GM18873 (cell line): ENCODE measurements around the gene NUP50.
"Not testable (repeated sequence)": the region's sequence is repeated elsewhere in the genome, so short reads cannot be mapped to it uniquely, and the experiment has no call there.

ENCODE experiments used
- ATAC-seq: cut with Tn5 transposase; IDR thresholded peaks from one replicate; pipeline ENCODE4 v1.9.1; 2021; ENCODE audit warnings: mild to moderate bottlenecking, moderate library complexity, moderate number of reproducible peaks; ENCODE audit not compliant: unreplicated experiment, low FRiP score

The NUP50 gene

DNA sequence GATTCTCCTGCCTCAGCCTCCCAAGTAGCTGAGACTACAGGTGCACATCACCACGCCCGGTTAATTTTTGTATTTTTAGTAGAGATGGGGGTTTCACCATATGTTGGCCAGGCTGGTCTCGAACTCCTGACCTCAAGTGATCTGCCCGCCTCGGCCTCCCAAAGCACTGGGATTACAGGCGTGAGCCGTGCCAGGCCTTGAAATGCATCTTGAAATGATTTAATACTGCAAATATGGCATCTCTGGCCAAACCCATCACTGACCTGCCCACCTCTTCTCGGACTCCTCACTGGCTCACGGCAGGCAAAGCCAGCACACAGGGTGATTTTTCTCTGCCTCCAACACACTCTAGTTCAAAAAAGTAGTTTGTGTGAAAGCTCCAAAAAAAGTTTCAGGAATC, 28.0 kb downstream of the NUP50 start:
- not testable (repeated sequence) for ATAC-seq

DNA sequence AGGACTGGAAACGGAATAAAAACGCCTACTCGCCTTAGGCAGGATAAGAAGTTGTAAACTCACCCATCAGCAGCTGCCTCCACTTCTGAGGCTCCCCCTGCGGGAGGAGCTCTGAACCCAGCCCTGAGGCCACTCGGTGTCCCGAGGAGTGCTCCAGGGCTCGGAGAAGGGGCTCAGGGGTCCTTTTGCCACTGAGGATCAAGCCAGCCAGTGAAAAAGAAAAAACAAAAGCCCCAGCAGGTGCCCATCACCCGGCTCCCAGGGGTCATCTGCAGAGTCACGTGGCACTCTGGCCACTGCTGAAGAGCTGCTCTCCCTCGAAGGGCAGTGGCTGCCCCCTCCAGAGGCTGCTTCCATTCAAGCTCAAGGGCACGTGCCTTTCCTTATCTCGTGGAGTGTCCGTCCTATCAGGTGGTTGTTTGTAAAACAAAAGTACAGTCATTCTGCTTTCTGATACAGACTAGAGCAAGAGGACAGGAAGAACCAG, 29.0 kb downstream of the NUP50 start:
- no peak for ATAC-seq

DNA sequence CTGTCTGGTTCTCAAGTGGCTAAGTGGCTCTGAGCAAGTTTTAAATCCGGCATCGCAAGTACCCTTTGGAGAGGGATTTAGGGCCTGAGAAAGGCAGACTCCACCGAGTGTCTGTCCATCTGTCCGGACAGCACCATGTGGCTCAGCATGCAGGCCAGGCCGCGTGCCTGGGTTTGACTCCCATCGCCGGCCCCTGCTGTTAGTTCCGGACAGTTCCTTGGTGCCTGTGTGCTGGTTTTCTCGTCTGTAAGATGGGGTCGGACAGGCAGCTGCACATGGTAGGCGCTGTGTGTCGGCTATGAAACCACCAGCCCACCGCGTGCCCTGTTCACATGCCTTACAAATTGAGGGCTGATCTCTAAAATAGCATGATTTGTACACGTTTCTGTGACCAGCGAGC, 31.0 kb downstream of the NUP50 start:
- no peak for ATAC-seq

DNA sequence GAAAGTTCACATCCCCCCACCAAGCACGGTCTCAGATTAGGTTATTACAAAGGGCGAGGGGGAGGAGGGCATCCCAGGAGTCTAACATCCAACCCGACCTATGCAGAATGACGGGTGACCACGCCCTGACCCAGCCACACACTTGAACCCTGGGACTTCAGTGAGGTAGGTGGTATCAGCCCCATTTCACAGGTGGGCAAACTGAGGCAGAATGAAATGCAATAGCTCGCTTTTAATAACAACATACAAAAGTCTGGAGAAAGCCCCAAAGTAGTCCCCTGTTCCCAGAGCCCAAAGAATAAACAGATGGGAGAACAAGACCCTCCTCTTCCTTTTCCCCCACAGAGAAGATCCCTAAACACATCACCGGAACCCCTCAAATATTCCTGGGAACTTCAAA, 31.9 kb downstream of the NUP50 start:
- no peak for ATAC-seq

DNA sequence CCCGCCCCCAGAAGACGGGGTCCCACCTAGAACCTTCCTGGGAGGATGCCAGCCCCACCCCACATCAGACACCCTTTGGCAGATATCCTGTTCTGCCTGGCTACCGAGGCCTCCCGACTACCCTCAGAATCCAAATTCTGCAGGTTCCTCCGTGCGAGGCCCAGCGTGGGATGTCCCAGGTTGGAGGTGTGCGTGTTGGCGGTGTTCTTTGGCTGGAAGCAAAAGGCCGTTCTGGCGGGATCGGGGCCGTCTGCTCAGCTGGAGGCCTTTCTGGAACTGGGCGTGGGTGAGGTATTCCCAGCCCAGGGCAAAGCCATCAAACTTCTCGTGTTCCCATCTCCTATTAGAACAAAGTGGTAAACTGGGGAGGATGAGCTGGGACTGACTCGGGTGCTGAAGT, 32.6 kb downstream of the NUP50 start:
- ATAC-seq = no peak

DNA sequence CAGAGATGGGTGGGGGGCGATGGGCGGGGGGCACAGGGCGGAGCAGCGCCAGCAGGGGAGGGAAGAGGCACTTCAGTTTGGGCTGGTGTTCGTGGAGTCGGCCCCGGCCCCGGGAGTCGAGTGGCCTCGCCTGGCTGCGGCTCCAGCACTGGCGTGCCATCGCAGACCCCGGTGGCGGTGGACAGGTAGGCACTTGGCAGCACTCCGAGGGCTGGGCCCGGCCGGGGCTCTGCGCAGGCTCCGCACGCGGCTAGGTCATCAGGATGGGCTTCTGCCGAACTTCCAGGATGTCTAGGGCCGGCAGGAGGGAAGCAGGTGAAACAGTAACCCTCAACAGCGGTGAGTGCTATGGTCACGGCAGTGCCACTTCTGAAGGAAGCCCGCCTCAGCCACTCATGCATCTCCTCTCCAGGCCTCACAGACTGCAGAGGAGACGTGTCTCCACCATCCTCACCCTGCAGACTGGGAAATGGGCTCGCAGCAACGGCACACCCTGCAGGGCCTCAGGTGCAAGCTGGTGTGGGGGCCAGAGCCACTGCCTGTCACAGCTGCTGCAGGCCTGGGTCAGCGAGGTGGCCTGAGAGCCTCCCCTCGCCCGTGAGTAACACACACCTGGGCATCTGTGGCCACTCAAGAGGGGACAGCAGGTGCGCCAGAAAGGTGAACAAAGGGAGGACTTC, 33.3 kb downstream of the NUP50 start:
- no peak for ATAC-seq

DNA sequence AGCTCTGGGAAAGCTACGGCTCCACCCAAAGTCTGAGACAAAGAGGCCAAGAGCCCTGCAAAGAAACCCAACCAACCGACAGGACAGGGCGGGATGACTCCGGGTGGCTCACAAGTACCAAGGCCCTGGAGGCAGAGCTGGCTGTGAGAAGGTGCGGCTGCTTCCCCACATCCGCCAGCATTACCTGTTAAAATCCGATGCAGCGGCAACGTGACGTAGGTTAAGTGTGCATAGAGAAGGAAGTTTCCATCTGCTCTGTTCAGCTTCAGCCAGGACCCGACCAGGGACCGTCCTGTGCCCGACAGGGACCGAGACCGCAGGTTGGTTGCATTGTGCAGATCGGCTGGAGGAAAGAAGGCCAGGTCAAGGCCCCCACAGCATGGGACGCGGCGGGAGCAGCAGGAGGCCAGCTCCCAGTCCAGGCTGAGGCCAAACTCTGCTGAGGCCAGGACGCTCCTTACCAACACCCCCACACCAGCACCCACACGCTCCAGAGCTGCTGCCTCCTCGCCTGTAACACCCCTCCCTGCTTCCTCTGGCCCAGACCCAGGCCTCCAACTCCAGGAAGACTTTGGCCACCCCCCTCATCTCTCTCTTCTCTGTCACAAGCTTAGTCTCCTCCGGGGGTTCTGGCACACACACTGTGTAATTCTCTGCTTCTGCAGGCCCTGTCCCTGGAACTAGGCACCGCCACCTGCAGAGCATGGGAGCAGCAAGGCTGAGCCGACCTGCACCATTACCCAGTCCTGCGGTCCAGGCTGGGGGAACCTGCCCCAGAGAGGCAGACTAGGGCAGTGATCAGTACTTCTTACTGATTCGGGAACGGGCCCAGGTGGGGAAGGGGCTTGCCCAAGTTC, 34.1 kb downstream of the NUP50 start:
- ATAC-seq = no peak

DNA sequence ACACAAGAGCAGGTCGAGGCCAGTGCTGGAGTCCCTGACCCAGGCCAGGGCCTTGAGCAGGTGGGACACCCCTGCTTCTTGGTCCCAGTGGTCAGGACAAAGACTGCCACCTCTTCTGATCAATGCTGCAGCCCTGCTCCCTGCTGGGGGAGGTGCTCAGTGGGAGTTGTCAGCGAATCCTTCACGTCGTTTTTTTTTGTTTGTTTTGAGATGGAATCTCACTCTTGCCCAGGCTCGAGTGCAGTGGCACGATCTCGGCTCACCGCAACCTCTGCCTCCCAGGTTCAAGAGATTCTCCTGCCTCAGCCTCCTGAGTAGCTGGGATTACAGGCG, 34.7 kb downstream of the NUP50 start:
- ATAC-seq = no peak

DNA sequence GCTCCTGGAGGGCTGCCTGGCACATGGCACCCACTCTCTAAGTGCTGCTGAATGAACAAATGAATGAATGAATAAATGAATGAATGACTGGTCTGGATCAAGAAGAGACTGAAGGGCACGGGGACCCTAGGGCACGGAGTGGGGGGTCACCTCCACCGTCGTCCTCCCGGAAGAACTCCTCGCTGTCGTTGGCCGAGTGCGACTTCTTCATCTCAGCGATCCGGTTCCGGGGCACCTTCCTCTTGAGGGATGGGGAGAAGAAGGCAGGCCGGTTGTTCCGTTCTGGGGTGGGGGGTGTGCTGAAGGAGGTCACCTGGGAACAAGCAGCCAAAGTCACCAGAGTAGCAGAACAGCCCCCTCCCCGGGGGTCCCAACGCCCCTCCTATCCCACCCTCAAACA, 36.0 kb downstream of the NUP50 start:
- no peak for ATAC-seq

DNA sequence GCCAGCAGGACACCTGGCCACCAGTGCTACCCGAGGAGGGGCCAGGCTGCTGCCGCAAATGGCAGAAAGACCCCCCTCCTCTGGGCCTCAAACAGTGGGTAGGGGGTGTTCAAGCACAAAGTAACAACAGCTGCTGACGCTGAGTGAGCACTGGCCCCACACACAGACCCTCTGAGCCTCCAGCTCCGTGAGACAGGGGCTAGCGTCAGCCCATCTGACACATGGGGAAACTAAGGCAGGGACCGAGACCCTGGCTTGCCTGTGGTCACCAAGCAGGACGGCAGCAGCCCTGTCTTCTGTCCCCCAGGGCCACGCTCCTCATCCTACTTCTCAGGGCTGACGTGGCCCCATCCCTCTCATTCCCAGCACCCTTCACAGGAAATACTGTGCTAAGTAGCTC, 36.5 kb downstream of the NUP50 start:
- ATAC-seq = no peak

DNA sequence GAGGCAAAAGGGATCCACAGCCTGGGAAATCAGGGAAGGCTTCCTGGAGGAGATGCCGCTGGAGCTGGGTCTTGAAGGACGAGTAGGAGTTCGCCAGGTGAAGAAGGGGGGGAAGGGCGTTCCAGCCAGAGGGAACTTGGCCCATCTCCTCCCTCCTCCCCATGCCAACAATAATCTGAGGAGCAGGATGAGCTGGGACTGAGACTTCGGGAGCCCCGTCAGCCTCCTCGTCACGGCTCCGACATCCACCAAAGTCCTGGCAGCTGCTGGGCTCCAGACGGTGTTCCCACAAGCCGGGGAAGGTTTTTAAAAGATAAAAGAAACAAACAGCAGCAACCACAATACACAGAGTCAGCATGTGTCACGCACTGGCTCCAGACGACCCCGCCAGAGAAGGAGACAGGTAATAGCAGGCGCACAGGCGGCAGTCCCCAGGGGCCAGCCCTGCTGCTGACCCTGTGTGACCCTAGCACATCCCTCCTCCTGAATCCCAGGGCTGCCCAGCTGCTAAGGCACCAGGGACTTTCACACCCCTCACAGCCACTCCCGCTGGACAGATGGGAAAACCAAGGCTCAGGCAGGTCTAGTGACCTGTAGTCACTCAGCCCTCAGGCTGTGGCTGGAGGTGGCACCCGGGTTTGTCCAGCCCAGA, 37.3 kb downstream of the NUP50 start:
- no peak for ATAC-seq

DNA sequence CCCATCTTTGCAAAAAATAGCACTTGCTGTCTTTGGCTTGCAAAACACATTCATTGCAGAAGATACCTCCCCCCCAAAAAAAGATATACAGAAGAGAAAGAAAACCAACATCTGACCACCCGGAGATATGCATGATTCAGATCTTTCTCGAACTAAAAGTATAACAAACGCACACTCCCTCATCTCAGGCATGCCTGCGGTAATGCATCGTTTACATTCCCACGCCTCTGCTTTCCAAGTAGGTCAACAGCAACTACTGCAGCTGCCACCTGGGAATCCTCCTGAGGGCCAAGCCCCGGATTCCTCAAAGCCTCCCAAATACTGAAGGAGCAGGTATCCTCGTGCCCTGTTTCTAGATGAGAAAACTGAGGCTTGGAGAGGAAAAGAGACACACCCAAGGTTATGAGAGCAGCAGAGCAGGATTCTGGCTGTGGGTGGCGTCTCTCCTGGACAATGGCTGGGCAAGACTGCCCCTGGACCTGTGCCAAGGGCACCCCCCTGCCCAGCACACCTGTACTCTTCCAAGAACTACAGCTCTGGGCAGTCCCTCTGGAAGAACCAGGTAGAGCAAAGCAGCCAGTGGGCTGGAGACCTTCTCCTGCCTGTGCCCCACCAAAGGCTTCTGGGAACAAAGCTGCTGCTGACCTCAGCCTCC, 38.1 kb downstream of the NUP50 start:
- ATAC-seq = no peak

DNA sequence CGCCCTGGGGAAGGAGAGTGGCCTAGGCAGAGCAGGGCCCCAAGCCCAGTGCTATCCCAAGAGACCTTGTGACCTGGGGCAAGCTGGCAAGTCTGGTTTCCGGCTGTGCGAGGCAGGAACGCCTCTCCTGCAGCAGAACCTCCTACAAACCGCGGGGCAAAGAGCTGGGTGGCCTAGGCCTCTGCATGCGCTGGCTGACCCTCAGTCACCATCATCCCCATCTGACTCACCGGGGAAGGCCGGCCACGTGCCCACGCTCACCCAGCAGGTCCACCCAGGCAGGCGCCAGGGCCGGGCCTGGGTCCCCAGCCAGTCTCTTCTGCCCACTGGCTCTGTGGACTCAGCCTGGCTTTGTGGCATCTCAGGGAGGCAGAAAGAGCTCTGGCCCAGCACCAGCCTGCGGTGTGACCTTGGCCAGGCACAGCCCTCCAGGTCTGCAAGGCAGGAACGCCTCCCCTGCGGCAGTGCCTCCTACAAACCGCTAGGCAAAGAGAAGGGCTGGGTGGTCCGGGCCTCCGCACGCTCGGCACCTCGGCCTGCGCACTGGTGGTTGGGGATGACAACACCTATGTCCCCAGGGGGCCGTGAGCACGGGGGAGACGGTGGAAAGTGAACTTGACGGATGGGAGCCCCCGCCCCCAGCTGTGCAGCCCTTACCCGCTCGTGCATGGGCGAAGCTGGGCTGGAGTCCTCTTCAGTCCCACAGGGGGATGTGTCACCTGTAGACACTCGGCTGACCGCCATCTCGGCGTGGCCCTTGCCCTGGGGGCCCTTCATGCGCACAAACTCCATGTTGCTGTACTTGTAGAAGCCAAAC, 38.8 kb downstream of the NUP50 start:
- ATAC-seq = no peak

DNA sequence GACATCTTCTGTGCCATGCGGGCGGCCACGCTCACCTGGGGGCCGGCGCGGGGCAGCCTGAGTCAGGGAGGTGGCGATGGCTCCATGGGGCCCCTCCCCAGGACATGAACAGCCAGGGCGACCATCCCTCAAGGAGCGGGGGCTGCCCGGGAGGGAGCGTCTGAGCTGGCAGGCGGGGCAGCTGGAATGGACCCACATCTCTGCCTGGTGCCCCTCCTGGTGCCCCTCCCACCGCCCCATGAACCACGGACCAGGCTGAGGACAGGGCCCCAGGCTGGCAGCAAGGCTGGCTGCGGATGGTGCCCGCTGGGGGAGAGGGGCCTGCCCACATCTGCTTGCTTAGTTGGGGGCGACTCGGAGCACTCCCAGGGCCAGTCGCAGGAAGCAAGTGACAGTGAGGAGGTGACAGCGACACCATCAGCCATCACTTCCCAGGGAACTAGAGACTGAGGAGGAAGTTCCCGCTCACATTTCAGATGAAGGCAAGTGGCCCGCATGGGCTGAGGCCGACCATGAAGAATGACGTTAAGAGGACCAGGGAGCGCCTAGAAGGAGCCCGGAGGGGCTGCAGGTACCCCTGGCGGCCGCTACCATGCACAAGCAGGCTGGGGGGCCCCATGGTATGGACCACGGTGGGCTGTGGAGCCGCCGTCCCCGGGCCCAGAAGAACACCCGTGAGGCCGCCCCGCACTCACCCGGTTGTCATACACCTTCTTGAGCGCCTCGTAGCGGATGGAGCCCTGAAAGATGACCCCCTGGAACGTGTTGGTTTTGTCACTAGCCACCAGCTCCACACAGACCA, 39.6 kb downstream of the NUP50 start:
- ATAC-seq = no peak

DNA sequence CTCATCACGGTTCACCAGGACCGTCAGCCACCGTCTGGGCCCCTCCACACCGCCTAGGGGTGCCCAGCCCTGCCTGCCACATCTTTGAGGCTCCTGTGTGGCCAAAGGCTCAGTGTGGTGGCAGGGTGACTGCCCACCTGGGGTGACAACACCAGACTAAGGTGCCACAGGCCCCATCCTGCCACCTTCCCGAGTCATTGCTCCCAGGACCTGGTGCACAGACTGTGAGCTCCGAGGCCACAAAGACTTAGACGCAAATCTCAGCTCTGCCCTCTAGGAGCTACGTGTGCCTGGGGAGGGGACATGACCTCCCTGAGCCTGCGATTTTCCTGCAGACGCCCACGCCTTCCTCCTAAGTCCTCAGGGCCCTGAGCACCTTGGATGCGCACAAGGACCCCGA, 40.5 kb downstream of the NUP50 start:
- no peak for ATAC-seq

DNA sequence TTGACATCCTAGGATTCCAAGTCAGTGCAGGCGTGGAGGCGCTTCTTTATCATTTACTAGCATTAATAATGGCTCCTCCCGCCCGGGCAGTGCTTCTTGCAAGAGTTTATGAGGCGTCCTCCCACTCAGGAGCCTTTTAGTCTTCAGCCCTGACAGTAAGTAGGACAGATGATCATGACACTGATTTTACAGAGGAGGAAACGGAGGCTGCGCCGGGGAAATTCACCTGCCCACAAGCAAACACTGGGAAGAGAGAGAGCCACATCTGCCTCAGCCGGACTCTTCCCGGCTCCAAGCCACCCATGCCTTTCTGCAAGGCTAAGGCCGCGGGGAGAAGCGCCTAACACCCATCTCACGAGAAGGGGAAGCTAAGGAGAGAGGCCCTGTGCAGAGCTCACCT, 41.1 kb downstream of the NUP50 start:
- no peak for ATAC-seq

DNA sequence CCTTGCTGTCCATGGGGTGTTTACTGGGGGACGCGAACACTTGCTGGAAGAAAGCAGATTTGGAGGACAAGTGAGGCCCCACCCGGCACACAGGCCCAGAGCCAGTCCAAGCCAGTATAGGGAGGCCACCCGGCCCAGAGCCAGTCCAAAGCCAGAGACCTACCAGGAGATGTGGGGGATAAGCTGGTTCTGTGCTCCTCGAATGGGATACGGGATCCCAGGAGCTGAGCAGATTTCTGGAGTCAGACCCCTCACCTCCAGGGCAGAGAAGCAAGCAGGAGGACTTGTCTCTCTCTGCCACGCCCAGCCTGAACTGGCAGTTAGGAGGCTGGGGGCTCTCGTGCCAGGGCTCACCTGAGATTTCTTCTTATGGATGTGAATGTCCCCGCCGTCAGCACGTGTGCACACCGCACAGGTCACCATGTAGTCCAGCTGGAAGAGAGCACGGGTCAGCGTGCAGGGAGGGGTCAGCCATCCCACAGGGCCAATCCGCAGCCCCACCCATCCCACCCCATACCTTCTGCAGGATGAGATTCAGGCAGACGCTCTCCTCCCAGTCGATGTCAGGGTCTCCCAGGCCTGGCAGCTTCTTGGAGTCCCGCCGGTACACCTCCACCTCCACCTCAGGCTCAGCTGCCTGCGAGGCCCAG, 41.7 kb downstream of the NUP50 start:
- no peak for ATAC-seq

DNA sequence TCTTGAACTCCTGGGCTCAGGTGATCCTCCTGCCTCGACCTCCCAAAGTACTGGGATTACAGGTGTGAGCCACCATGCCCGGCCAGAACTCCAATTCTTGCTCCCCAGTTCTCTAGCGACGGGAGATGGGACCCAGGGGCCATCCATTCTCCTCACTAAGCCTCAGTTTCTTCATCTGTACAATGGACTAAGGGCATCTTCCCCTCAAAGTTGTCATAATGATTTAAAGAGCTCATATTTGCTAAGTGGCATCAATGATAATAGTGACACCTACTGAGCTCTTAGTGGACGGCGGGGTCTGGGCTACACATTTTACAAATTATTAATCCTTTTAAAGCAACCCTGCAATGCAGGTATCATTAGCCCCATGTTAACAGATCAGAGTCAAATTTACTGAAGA, 42.5 kb downstream of the NUP50 start:
- ATAC-seq = no peak

DNA sequence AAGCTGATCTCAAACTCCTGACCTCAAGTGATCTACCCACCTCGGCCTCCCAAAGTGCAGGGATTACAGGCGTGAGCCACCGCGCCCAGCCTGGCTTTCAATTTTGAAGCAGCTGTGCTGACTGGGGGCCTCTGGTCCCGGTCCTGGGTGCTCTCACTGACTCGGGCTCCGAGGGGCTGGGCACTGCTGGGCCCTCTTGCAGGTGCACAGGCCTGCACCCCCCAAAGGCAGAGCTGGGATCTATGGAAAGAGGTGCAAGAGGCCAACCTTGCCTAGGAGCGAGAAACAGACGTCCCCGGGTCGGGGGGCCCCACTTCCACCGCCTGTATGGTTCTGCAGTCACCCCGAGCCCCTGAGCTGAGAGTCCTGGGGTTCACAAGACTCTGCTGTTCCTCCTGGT, 43.8 kb downstream of the NUP50 start:
- no peak for ATAC-seq
